HG03442 (cell line): ENCODE data around the gene DMP1.
"Not testable (repeated sequence)": the region's sequence is repeated elsewhere in the genome, so short reads cannot be mapped to it uniquely, and the experiment has no call there.

Experiments
- ATAC-seq: cut with Tn5 transposase; IDR thresholded peaks from one replicate; pipeline ENCODE4 v1.9.1; 2021; ENCODE audit warnings: mild to moderate bottlenecking, moderate library complexity; ENCODE audit not compliant: unreplicated experiment

Gene DMP1

DNA sequence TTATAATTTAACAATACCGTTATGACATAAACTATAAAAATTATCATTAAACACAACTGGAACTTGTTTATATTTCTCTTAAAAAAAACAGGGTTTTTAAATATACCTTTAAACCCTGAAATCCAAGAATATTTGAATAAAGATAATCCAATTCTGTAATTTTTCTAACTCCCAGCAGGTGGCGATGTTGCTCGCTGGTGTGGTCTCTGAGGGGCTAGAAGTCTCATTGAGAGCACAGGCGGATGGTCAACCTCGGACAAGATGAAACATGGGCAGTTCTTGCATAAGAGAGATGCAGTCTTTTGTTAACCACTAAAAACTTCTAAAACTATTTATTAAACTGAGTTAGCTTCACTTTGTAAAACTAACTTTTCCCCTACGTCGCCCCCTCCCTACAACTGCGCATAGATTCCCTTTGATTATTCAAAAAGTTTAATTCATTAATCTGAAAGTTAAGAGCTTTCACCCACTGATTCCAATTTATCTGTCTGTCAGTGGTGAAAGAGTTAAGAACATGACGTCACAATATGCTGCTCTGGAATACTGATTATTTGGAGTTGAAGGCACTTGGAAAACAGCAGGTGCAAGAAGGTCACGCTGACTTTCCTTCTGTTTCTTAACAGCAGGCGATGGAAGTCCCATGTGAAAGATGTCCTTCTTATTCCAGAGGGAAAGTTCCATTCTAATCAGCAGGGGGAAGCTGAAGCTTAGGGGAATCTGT, 29.5 kb downstream of the DMP1 start:
- ATAC-seq = no peak

DNA sequence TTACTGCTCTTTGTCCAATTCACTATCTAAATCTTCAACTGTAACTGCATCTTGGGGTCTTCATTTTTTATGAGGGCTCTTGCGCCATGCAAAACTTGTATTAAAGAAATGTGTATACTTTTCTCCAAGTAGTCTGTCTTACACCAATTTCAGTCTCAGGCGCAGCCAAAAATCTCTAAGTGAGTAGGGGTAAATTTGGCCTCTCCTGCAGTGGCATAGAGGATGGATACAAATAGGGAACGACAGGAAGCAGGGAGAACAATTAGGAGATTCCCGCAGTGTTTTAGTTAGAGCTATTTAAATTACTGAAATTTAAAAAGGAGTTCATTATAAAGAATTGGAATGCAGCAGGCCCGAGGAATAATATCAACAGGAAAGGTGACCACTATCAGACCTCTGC, 30.2 kb downstream of the DMP1 start:
- ATAC-seq = no peak

DNA sequence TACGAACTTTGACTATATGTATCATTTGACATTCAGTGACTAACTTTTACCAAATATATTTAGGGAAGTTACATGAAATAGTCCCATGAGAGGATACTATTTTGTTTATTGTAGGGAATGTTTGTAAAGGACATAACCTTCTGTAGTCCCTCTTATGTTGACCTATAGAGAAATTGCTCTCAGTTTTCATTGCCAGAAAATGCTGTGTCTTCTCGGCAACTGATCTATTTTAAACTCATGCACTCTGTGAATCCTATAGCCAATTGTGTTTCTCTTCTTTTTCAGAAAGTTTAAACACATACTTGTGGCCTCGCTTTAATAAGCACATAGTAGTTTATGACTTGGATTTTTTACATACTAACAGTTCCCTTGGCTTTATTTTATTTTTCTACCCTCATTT, 38.2 kb downstream of the DMP1 start:
- no peak for ATAC-seq

DNA sequence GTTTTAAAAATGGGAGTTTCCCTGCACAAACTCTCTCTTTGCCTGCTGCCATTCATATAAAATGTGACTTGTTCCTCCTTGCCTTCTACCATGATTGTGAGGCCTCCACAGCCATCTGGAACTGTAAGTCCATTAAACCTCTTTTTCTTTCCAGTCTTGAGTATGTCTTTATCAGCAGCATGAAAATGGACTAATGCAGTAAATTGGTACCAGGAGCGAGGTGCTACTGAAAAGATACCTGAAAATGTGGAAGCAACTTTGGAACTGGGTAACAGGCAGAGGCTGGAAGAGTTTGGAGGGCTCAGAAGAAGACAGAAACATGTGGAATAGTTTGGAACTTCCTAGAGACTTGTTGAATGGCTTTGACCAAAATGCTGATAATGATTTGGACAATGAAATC, 40.9 kb downstream of the DMP1 start:
- ATAC-seq = not testable (repeated sequence)

DNA sequence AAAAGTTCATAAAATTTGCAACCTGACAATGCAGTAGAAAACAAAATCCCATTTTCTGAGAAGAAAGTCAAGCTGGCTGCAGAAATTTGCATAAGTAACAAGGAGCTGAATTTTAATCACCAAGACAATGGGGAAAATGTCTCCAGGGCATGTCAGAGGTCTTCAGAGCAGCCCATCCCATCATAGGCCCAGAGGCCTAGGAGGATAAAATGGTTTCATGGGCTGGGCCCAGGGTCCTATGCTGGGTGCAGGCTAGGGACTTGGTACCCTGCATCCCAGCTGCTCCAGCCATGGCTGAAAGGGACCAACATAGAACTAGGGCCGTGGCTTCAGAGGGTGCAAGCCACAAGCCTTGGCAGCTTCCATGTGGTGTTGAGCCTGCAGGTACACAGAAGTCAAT, 42.0 kb downstream of the DMP1 start:
- ATAC-seq = not testable (repeated sequence)

DNA sequence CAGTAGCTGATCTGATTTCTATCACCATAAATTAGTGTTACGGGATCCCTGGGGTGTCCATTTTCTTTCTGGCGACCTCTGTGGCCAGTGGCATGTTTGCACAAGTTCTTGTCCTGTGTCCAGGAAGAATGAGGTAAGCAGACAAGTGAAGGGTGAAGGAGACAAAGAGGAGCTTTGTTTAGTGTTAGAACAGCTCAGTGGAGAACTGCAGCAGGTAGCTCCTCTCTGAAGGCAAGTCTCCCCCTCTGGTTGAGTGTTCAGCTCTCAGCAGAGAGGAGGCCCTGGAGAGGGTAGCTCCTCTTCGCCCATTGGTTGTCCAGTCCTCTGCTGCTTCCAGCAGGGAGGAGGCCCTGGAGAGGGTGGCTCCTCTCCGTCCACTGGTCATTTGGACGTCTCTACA, 47.2 kb downstream of the DMP1 start:
- no peak for ATAC-seq

DNA sequence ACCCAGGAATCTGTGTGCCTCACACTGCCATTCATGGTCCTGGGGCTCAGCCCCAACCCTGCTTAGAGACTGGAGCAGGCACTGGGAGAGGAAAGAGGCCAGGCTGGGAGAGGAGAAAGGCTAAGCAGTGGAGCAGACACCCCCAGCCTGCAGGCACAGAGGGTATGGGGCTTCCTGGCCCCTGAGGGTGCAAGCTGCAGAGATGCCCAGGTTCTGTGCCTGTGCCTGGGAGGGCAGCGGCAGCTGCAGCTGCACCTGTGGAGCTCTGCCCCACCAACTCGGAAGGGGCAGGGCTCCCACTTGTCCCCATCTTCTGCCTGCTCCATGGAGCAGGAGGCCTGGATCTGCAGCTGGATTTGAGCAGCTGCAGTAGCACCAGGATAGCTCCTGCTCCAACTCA, 47.9 kb downstream of the DMP1 start:
- ATAC-seq = no peak

DNA sequence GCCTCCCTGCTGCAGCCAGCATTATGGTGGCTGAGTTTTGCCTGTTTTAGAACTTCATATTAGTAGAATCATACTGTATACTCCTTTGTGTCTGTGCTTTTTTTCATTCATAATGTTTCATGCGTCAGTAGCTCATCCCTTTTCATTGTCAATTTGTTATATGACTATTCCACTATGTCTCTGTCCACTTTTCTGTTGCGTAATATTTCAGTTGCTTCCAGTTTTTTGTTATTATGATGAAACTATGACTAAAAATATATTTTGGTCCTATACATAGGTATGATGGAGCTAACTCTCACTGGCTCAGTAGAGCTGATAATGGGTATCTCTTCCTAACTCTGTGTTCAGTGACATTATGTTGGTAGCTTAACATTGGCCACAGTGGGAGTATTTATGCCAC, 48.3 kb downstream of the DMP1 start:
- ATAC-seq = no peak

DNA sequence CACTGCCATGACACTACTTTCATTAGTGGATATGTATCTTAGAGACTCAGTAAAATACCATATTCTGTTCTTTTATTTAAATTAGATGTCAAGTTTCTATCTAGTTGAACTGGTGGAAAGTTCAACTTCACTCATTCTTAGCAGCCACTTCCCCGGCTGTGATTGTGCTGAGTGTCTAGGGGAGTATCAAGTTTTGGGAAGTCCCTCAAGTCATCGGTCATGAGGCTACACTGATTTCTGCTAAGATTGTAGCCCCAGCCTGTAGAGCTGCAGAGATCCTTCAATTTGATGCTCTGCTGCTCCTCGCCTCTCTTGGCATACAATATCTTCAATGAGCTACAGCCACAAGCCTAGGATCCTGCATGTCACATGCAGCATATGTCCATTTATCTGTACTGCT, 53.9 kb downstream of the DMP1 start:
- ATAC-seq = no peak

DNA sequence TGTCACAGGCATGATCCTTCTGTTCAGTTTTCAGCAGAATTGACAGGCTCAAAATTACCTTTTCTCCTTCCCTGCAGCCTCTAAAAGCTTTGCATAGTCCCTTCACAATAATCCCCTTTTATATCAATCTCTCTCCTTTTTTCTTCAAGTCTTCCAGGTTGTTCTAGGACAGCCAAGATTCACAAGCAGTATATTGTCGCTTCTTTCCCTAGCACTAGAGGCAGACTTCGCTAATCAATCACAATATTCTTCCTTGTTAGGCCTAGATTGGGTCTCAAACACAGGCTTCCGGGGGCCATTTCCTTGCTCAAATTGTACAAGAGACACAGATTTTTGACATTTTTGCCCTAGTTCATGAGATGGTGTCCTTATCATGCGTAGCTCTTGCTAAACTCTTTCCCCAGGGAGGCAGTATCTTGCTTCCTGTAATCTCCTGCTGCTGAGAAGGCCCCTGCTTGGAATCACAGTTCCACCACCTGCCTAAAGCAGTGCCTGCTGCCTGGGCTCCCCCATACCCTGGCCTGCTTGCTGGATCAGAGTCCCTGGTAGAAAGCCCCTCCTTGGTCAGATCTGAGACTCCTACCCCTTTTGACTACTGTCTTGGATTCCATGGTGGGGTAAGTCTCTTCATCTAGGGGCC, 57.3 kb downstream of the DMP1 start:
- no peak for ATAC-seq
